ENCODE results near the gene SLC5A10.

SLC5A10 gene

GRCh38 chr17:18966831-18967624 lies 15.1 kb downstream of the SLC5A10 start:
- Mint-ChIP-seq H3K4me3 (no peak overlapping the region), H3K27ac (no peak overlapping the region), H3K36me3 (peaks cover 2% of the 10 kb centered on the region), H3K4me1 (ENCODE audit: low read depth) (peaks cover 6% of the 10 kb centered on the region), H3K27me3 (no peaks in the 10 kb centered on the region), H3K9me3 (ENCODE audit: low read depth) (no peaks in the 10 kb centered on the region)

GRCh38 chr17:18967916-18968315 lies 16.0 kb downstream of the SLC5A10 start:
- H3K36me3 Mint-ChIP-seq, result peaks cover 2% of the 10 kb centered on the region
- peaks cover 2% of the 10 kb centered on the region for H3K4me1 Mint-ChIP-seq (ENCODE audit: low read depth)
- H3K27ac Mint-ChIP-seq, result no peak overlapping the region
- H3K27me3 Mint-ChIP-seq, result no peaks in the 10 kb centered on the region
- H3K4me3 Mint-ChIP-seq, result no peak overlapping the region
- H3K9me3 Mint-ChIP-seq (ENCODE audit: low read depth), result no peaks in the 10 kb centered on the region

- H3K9me3 Mint-ChIP-seq (ENCODE audit: low read depth), result no peaks in the 10 kb centered on the region
- no peak overlapping the region for H3K27ac Mint-ChIP-seq
- H3K4me1 Mint-ChIP-seq (ENCODE audit: low read depth), result peaks cover 2% of the 10 kb centered on the region
- H3K4me3 Mint-ChIP-seq, result no peak overlapping the region
- no peaks in the 10 kb centered on the region for H3K27me3 Mint-ChIP-seq
- peaks cover 2% of the 10 kb centered on the region for H3K36me3 Mint-ChIP-seq
These were observed 16.4 kb downstream of the SLC5A10 start for GRCh38 chr17:18968345-18968744.

GRCh38 chr17:18968945-18969887 lies 17.3 kb downstream of the SLC5A10 start:
- Mint-ChIP-seq H3K27ac (no peak overlapping the region), H3K4me1 (ENCODE audit: low read depth) (peaks cover 2% of the 10 kb centered on the region), H3K36me3 (peaks cover 2% of the 10 kb centered on the region), H3K27me3 (no peaks in the 10 kb centered on the region), H3K9me3 (ENCODE audit: low read depth) (no peaks in the 10 kb centered on the region), H3K4me3 (no peak overlapping the region)

GRCh38 chr17:18970582-18971480 lies 18.9 kb downstream of the SLC5A10 start:
- peaks cover 4% of the 10 kb centered on the region for H3K4me1 Mint-ChIP-seq (ENCODE audit: low read depth)
- no peaks in the 10 kb centered on the region for H3K27me3 Mint-ChIP-seq
- H3K9me3 Mint-ChIP-seq (ENCODE audit: low read depth), result no peaks in the 10 kb centered on the region
- no peak overlapping the region for H3K4me3 Mint-ChIP-seq
- H3K36me3 Mint-ChIP-seq, result peaks cover 2% of the 10 kb centered on the region
- H3K27ac Mint-ChIP-seq, result no peak overlapping the region

GRCh38 chr17:18971801-18972200 lies 19.8 kb downstream of the SLC5A10 start:
- Mint-ChIP-seq H3K9me3 (ENCODE audit: low read depth) (no peaks in the 10 kb centered on the region), H3K27ac (no peak overlapping the region), H3K36me3 (peaks cover 2% of the 10 kb centered on the region), H3K4me1 (ENCODE audit: low read depth) (peaks cover 3% of the 10 kb centered on the region), H3K4me3 (no peak overlapping the region), H3K27me3 (no peaks in the 10 kb centered on the region)

GRCh38 chr17:18974407-18975149 lies 22.6 kb downstream of the SLC5A10 start:
- peak overlapping the region; percentile 54 for H3K27ac Mint-ChIP-seq
- no peaks in the 10 kb centered on the region for H3K27me3 Mint-ChIP-seq
- no peaks in the 10 kb centered on the region for H3K9me3 Mint-ChIP-seq (ENCODE audit: low read depth)

GRCh38 chr17:18975597-18975996 lies 23.6 kb downstream of the SLC5A10 start:
- no peaks in the 10 kb centered on the region for H3K9me3 Mint-ChIP-seq (ENCODE audit: low read depth)
- H3K27ac Mint-ChIP-seq, result no peak overlapping the region
- H3K4me1 Mint-ChIP-seq (ENCODE audit: low read depth), result peaks cover 3% of the 10 kb centered on the region
- H3K27me3 Mint-ChIP-seq, result no peaks in the 10 kb centered on the region
- H3K36me3 Mint-ChIP-seq, result no peaks in the 10 kb centered on the region
- H3K4me3 Mint-ChIP-seq, result no peak overlapping the region

More at GRCh38 chr17:18974407-18975149, 22.6 kb downstream of the SLC5A10 start:
- Mint-ChIP-seq H3K4me3 (no peak overlapping the region), H3K36me3 (peaks cover 2% of the 10 kb centered on the region), H3K4me1 (ENCODE audit: low read depth) (peaks cover 3% of the 10 kb centered on the region)

GRCh38 chr17:18976201-18976600 lies 24.2 kb downstream of the SLC5A10 start:
- H3K27ac Mint-ChIP-seq, result no peak overlapping the region
- H3K4me3 Mint-ChIP-seq, result no peak overlapping the region
- H3K27me3 Mint-ChIP-seq, result no peaks in the 10 kb centered on the region
- no peaks in the 10 kb centered on the region for H3K9me3 Mint-ChIP-seq (ENCODE audit: low read depth)
- H3K4me1 Mint-ChIP-seq (ENCODE audit: low read depth), result peaks cover 3% of the 10 kb centered on the region
- H3K36me3 Mint-ChIP-seq, result no peaks in the 10 kb centered on the region

- Mint-ChIP-seq H3K9me3 (ENCODE audit: low read depth) (no peaks in the 10 kb centered on the region), H3K36me3 (no peaks in the 10 kb centered on the region), H3K4me3 (no peak overlapping the region), H3K27me3 (no peaks in the 10 kb centered on the region), H3K4me1 (ENCODE audit: low read depth) (peaks cover 3% of the 10 kb centered on the region), H3K27ac (no peak overlapping the region)
These were observed 25.1 kb downstream of the SLC5A10 start for GRCh38 chr17:18977021-18977420.

- Mint-ChIP-seq H3K27me3 (no peaks in the 10 kb centered on the region), H3K36me3 (no peaks in the 10 kb centered on the region), H3K9me3 (ENCODE audit: low read depth) (no peaks in the 10 kb centered on the region), H3K27ac (no peak overlapping the region), H3K4me3 (no peak overlapping the region), H3K4me1 (ENCODE audit: low read depth) (peaks cover 3% of the 10 kb centered on the region)
These were observed 25.7 kb downstream of the SLC5A10 start for GRCh38 chr17:18977646-18978045.

GRCh38 chr17:18978050-18978449 lies 26.1 kb downstream of the SLC5A10 start:
- H3K4me3 Mint-ChIP-seq, result no peak overlapping the region

GRCh38 chr17:18978655-18979054 lies 26.7 kb downstream of the SLC5A10 start:
- Mint-ChIP-seq H3K27me3 (no peaks in the 10 kb centered on the region), H3K4me3 (no peak overlapping the region), H3K4me1 (ENCODE audit: low read depth) (peaks cover 3% of the 10 kb centered on the region), H3K36me3 (no peaks in the 10 kb centered on the region), H3K27ac (no peak overlapping the region), H3K9me3 (ENCODE audit: low read depth) (no peaks in the 10 kb centered on the region)

More at GRCh38 chr17:18978050-18978449, 26.1 kb downstream of the SLC5A10 start:
- Mint-ChIP-seq H3K9me3 (ENCODE audit: low read depth) (no peaks in the 10 kb centered on the region), H3K36me3 (no peaks in the 10 kb centered on the region), H3K4me1 (ENCODE audit: low read depth) (peaks cover 3% of the 10 kb centered on the region), H3K27me3 (no peaks in the 10 kb centered on the region), H3K27ac (no peak overlapping the region)

All from activated naive CD8-positive, alpha-beta T cell (primary cell).